GM10248 (cell line): ENCODE results near the gene KCNK15.

Source experiments
- CTCF ChIA-PET: fragments of 300-600 bp; sonication (Branson Sonifier 250); formaldehyde crosslinking; extraction: SDS; loops from one replicate; lab custom pipeline; 2021; ENCODE audit warnings: antibody characterized with exemption; lab: Yijun Ruan, JAX
- POLR2A ChIA-PET: fragments of 350-650 bp; sonication (Branson Sonifier 250); formaldehyde crosslinking; extraction: SDS; loops from one replicate; lab custom pipeline; 2020; ENCODE audit warnings: antibody characterized with exemption; lab: Yijun Ruan, JAX
- DNase-seq: peaks from one replicate; pipeline ENCODE4 v3.0.0; 2012; ENCODE audit errors: extremely low spot score
- TF ChIP-seq, protein P1 (sequence below): IDR thresholded peaks from 2 replicates; pipeline ENCODE4 v1.5.1; 2012; ENCODE audit warnings: mild to moderate bottlenecking, low read depth; ENCODE audit errors: extremely low read depth, missing control alignments, control extremely low read depth

The KCNK15 gene

DNA sequence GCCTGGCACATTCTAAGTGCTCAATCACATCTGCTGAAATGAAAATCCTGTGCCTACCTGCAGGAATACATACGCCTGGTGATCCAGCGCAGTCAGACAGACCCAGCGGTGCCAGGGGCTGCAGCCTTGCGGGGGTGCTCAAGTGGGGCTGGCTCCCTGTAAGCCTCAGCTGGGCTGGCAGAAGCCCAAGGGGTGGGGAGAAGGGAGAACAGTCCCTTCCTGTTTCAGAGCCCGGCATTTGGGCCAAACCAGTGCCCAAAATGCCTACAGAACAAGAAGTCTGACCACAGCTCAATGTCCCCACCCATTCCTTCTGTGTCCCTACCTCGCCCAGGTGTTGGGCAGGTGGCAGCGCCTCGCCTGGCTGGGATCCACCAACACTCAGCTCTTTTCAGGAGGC lies 22.6 kb downstream of the KCNK15 start:
- no peak for DNase-seq
- TF ChIP-seq, protein P1, sequence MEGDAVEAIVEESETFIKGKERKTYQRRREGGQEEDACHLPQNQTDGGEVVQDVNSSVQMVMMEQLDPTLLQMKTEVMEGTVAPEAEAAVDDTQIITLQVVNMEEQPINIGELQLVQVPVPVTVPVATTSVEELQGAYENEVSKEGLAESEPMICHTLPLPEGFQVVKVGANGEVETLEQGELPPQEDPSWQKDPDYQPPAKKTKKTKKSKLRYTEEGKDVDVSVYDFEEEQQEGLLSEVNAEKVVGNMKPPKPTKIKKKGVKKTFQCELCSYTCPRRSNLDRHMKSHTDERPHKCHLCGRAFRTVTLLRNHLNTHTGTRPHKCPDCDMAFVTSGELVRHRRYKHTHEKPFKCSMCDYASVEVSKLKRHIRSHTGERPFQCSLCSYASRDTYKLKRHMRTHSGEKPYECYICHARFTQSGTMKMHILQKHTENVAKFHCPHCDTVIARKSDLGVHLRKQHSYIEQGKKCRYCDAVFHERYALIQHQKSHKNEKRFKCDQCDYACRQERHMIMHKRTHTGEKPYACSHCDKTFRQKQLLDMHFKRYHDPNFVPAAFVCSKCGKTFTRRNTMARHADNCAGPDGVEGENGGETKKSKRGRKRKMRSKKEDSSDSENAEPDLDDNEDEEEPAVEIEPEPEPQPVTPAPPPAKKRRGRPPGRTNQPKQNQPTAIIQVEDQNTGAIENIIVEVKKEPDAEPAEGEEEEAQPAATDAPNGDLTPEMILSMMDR = no peak
- CTCF ChIA-PET = interaction anchor here (2.6 kb wide), 1 partner anchor 20 kb away, joined by 11 read pairs; no protein-coding TSS in a partner anchor
- POLR2A ChIA-PET = no interaction called here

GRCh38 chr20:44768854-44769480 lies 23.3 kb downstream of the KCNK15 start:
- ChIA-PET CTCF (interaction anchor here (2.6 kb wide), 1 partner anchor 21 kb away, joined by 11 read pairs; no protein-coding TSS in a partner anchor), POLR2A (no interaction called here)
- DNase-seq = no peak
- TF ChIP-seq, protein P1 = no peak

DNA sequence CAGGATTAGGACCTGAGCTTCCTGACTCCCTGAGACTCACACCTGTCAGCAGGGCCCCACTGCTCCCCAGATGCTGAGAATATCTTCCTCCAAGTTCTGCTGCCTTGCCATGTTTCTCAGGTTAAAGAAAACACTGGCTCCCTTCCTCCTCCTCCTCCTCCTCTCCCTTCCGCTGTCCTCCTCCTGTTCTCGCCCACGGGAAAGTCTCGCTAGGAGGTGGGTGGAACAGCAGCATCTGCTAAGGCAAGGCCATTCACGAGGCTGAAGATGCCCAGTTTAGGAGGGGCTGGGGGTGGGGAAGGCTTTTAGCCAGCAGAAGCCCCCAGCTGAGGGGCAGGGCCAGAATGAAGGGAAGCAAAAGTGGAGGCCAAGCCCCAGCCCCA lies 23.8 kb downstream of the KCNK15 start:
- POLR2A ChIA-PET = no interaction called here
- CTCF ChIA-PET = interaction anchor here (1.4 kb wide), 1 partner anchor 22 kb away, joined by 6 read pairs; no protein-coding TSS in a partner anchor
- no peak for DNase-seq
- TF ChIP-seq, protein P1 = no peak

DNA sequence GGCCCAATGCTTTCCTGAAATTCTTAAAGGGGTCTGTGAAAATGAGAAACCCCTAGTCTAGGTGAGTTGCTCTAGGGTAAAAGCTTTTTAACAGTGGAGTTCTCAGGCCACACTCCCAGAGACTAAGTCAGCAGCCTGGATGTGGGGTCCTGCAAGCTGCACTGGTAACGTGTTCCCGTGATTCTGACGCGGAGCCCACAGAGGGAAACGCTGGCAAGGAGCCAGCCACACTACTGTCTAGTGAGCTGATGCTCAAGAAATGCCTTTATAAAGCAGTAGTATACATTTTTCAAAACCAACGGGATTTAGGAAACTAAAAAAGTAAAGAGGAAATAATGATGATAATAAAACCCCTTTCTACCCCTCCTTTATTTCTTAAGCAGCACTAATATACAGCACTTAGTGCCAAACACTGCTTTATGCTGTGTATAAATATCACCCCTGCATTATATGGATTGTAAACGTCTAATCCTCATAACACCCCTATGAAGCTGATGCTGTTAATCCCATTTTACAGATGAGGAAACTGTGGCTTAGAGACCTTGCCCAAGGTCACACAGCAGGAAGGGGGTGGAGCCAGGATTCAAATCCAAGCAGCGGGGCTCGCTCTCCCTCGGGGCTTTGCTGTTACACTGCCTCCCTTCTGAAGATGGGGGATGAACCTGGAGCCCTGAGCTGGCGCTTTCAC lies 25.0 kb downstream of the KCNK15 start:
- CTCF ChIA-PET = interaction anchor here (1.4 kb wide), 1 partner anchor 23 kb away, joined by 6 read pairs; no protein-coding TSS in a partner anchor
- TF ChIP-seq, protein P1 = no peak

GRCh38 chr20:44771172-44771535 lies 25.5 kb downstream of the KCNK15 start:
- no peak for DNase-seq
- ChIA-PET POLR2A (no interaction called here), CTCF (no interaction called here)
- TF ChIP-seq, protein P1 = no peak

More for the DNA sequence above, 25.0 kb downstream of the KCNK15 start:
- DNase-seq = no peak
- POLR2A ChIA-PET = no interaction called here

GRCh38 chr20:44772636-44773035 lies 27.0 kb downstream of the KCNK15 start:
- no peak for DNase-seq
- CTCF ChIA-PET = no interaction called here
- POLR2A ChIA-PET = no interaction called here
- TF ChIP-seq, protein P1 = no peak
